H7 (cell line): ENCODE measurements around the gene COG1. TPM values are rescaled to one million over a fixed set of nuclear protein-coding genes. Genes with fewer than 3 reads are reported as not detected.

Experiments
- DNase-seq: peaks from one replicate; pipeline ENCODE4 v3.0.0; 2012
- H3K27me3 ChIP-seq: 2 replicates; pipeline ENCODE4 v1.6.0; 2011; ENCODE audit warnings: mild to moderate bottlenecking, low read length; ENCODE audit not compliant: control insufficient read depth, insufficient read depth
- H3K36me3 ChIP-seq: replicated peaks from 2 replicates; pipeline ENCODE4 v1.5.1; 2011; ENCODE audit warnings: low read length; ENCODE audit not compliant: control insufficient read depth, insufficient read depth
- H3K4me3 ChIP-seq: 2 replicates; pipeline ENCODE4 v1.5.1; 2011; ENCODE audit warnings: low read depth, mild to moderate bottlenecking, control low read depth, low read length, moderate library complexity; ENCODE audit not compliant: insufficient read depth
- total RNA-seq: library from RNA; depleted of rRNA; stranded (reverse); fragments of >200 nt; shearing (Covaris generic); gene quantifications from 2 replicates; pipeline ENCODE4 v1.2.3, GENCODE V29; 2014

The COG1 gene
- total RNA-seq, 1 experiment from 2014 or later: 12.9 TPM

GRCh38 chr17:73199751-73200317 lies 7.0 kb downstream of the COG1 start:
- peaks cover 52% of the 10 kb centered on the region for H3K36me3 ChIP-seq
- no peak for DNase-seq
- H3K4me3 ChIP-seq: no peak overlapping the region
- H3K27me3 ChIP-seq: no peaks in the 10 kb centered on the region

DNA sequence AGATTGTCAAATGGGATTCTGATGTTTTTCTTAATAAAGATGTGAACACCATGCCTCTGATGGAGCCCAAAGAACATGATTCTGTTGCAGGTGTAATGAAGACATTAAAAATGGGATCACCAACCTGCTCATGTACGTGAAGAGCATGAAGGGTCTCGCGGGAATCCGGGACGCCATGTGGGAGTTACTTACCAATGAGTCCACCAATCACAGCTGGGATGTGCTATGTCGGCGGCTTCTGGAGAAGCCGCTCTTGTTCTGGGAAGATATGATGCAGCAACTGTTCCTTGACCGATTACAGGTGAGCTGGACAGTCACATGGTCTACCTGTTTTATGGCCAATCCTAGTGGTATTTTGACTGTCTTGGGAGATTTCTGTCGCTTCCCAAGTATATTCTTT lies 7.6 kb downstream of the COG1 start:
- DNase-seq: no peak
- no peaks in the 10 kb centered on the region for H3K27me3 ChIP-seq
- H3K36me3 ChIP-seq: peaks cover 54% of the 10 kb centered on the region
- H3K4me3 ChIP-seq: no peak overlapping the region

DNA sequence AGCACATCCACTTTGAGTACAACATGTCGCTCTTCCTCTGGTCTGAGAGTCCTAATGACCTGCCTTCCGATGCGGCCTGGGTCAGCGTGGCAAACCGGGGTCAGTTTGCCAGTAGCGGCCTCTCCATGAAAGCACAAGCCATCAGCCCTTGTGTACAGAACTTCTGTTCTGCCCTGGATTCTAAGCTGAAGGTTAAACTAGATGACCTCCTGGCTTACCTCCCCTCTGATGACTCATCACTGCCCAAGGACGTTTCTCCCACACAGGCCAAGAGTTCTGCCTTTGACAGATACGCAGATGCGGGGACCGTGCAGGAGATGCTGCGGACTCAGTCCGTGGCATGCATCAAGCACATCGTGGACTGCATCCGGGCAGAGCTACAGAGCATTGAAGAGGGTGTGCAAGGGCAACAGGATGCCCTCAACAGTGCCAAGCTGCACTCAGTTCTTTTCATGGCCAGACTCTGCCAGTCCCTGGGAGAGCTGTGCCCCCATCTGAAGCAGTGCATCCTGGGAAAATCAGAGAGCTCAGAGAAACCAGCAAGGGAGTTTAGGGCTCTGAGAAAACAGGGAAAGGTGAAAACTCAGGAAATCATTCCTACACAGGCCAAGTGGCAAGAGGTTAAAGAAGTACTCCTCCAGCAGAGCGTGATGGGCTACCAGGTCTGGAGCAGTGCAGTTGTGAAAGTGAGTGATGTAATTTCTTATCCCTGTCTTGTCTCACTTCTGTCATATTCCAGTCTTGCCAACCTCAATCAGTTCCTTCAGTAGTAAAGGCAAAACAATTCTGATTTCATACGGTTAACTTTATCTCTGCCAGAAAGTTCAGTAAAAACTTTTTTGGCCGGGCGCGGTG lies 8.6 kb downstream of the COG1 start:
- H3K27me3 ChIP-seq: no peaks in the 10 kb centered on the region
- no peak for DNase-seq
- peaks cover 62% of the 10 kb centered on the region for H3K36me3 ChIP-seq
- no peak overlapping the region for H3K4me3 ChIP-seq

DNA sequence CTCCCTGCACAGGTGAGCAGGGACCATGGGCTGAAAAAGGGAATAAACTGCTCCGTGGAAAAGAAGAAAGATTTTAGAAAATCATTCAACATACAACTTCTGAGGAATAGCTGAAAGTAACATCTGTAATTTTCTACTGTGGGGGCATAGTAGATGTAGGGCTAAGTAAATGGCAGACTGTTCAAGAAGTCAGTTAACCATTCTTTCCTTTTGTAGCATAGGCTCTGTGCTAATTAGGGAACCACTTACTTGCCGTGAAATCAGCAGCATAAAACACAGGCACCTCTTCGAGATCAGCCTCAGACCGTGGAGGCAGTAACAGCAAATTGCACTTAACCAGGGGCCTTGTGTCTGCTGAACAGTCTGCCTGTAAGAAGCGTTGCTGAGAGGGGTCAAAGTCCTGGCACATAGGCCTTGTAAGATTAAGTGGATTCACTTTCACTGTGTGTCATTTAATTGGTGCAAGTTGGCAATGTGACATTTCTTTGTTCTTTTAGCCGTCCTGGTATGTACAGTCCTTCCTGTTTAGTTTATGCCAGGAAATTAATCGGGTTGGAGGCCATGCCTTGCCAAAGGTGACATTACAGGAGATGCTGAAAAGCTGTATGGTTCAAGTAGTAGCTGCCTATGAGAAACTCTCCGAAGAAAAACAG lies 10.4 kb downstream of the COG1 start:
- no peak for DNase-seq
- Histone ChIP-seq H3K27me3 (no peaks in the 10 kb centered on the region), H3K36me3 (peaks cover 54% of the 10 kb centered on the region), H3K4me3 (no peak overlapping the region)

DNA sequence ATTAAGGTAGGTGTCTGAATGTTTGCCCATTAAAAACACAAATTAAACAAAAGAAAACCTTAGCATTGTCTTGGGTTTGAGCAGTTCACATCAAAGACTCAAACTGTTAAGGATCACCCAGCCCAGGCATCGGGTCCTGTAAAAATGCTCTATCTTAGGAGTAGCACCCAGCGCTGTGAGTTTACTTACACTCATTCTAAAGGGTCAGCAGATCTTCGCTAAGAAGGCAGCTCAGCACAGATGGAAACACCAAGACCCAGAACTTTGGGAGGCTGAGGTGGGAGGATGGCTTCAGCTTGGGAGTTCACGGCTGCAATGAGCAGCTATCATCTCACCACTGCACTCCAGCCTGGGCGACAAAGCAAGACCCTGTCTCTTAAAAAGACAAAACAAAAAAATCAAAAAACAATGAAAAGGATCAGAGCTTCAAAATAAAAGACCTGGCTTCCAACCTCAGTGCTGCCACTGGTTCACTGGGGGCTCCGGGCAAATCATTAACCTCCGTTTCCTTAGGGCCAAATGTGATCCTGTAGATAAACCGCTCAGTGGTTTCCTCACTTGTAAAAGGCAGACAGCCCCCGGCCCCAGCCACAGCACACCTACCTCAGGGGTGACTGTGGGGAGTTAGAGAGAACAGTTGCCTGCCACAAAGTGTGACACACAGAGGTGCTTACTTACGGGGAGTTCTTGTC lies 11.1 kb downstream of the COG1 start:
- Histone ChIP-seq H3K27me3 (no peaks in the 10 kb centered on the region), H3K36me3 (peaks cover 54% of the 10 kb centered on the region), H3K4me3 (no peak overlapping the region)
- no peak for DNase-seq

GRCh38 chr17:73205459-73205961 lies 12.7 kb downstream of the COG1 start:
- Histone ChIP-seq H3K36me3 (peaks cover 47% of the 10 kb centered on the region), H3K27me3 (no peaks in the 10 kb centered on the region), H3K4me3 (no peak overlapping the region)
- DNase-seq: no peak

DNA sequence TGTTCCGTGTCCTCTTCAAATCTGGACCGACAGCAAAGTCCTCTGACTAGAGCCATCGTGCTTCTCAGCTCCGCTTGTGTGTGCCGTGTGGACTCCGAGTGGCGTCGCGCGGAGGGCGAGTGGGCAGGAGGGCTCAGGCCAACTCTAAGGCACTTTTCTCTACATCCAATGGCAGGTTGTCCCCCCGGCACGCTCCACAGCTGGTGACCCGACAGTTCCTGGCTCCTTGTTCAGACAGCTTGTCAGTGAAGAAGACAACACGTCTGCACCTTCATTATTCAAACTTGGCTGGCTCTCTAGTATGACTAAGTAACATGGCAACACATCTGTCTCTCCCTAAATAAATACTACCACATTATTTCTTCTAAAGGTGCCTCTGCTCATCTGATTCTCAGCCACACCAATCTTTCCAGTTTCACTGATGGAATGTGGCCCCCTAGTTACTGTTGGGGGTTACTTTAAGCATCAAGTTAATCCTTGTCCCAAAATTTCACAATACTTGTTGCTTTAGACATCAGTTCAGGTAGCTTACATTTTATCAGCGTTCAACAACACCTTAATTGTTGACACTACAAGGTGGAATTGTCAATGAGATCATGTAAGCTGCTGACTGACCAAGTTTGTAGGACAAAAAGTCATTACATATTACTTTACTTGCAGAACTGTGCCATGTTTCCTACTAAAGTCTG lies 15.4 kb downstream of the COG1 start:
- no peaks in the 10 kb centered on the region for H3K27me3 ChIP-seq
- DNase-seq: no peak
- H3K4me3 ChIP-seq: no peak overlapping the region
- peaks cover 29% of the 10 kb centered on the region for H3K36me3 ChIP-seq

DNA sequence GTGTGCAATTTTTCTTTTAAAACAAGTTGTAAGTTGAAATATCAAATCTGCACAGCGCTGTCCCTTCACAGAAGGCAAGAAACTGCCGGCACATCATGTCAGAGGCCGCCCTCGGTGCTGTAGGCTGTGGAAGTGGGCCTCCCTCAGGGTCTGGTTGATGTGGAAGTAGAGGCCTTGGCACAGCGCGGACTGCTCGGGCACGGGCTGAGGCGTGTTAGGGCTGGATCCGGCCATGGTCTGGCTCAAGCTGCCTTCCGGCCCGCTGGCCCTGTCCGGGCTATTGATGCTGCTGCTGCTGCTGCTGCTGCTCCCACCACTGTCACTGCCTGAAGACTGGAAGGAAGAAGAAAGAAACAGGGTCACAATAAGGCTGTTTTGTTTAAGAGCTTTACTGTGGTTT lies 16.6 kb downstream of the COG1 start:
- peaks cover 24% of the 10 kb centered on the region for H3K36me3 ChIP-seq
- H3K27me3 ChIP-seq: no peaks in the 10 kb centered on the region
- DNase-seq: no peak
- no peak overlapping the region for H3K4me3 ChIP-seq

GRCh38 chr17:73210002-73210678 lies 17.3 kb downstream of the COG1 start:
- H3K4me3 ChIP-seq: no peak overlapping the region
- DNase-seq: peak; percentile 79
- no peaks in the 10 kb centered on the region for H3K27me3 ChIP-seq
- H3K36me3 ChIP-seq: peaks cover 24% of the 10 kb centered on the region

GRCh38 chr17:73211745-73212144 lies 18.9 kb downstream of the COG1 start:
- DNase-seq: no peak
- no peaks in the 10 kb centered on the region for H3K27me3 ChIP-seq
- H3K4me3 ChIP-seq: no peak overlapping the region
- H3K36me3 ChIP-seq: peaks cover 13% of the 10 kb centered on the region

GRCh38 chr17:73214008-73214407 lies 21.2 kb downstream of the COG1 start:
- no peak for DNase-seq
- no peak overlapping the region for H3K4me3 ChIP-seq
- H3K27me3 ChIP-seq: no peaks in the 10 kb centered on the region
- H3K36me3 ChIP-seq: peaks cover 3% of the 10 kb centered on the region

GRCh38 chr17:73214851-73215250 lies 22.0 kb downstream of the COG1 start:
- no peaks in the 10 kb centered on the region for H3K36me3 ChIP-seq
- DNase-seq: no peak
- no peak overlapping the region for H3K4me3 ChIP-seq
- no peaks in the 10 kb centered on the region for H3K27me3 ChIP-seq

DNA sequence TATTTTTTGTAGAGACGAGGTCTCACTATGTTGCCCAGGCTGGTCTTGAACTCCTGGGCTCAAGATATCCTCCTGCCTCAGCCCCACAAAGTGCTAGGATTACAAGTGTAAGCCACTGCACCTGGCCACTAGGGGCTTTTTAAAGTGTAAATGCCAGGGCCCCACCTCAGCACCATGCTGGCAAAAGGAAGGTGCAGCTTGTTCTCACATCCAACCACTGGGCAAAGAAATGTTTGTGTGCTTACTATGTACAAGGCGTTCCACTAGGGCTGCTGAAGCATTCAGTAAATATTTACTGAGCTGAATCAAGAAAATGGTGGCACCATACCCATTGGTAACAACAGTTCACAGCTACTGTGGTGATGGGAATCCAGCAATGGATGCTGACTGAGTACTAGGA lies 22.6 kb downstream of the COG1 start:
- no peaks in the 10 kb centered on the region for H3K27me3 ChIP-seq
- peak; percentile 41 for DNase-seq
- no peaks in the 10 kb centered on the region for H3K36me3 ChIP-seq
- H3K4me3 ChIP-seq: no peak overlapping the region
